H1 (cell line): Measurements from ENCODE around the gene CCDC7. TPM values are rescaled to one million over a fixed set of nuclear protein-coding genes. Genes with fewer than 3 reads are reported as not detected.

Source experiments
- CTCF ChIA-PET: fragments of 300-600 bp; sonication (Branson Sonifier 250); formaldehyde crosslinking; loops from one replicate; lab custom pipeline; 2021; ENCODE audit not compliant: partially characterized antibody; lab: Charles Lee
- POLR2A ChIA-PET: fragments of 300-600 bp; sonication (Branson Sonifier 250); formaldehyde crosslinking; loops from one replicate; lab custom pipeline; 2021; ENCODE audit warnings: inconsistent platforms; ENCODE audit not compliant: partially characterized antibody; lab: Charles Lee
- DNase-seq, 2 experiments: peaks; one replicate each; pipeline versions ENCODE4 v3.0.0 to v3.0.0-alpha.2; 2010 to 2022; ENCODE audit warnings: low spot score in 2 of 2, low read depth in 1 of 2, mixed read lengths in 1 of 2
- FAIRE-seq: peaks from 2 replicates; lab custom pipeline; 2011; peaks lifted over from hg19 to GRCh38; lab: Jason Lieb, UNC
- H2AFZ ChIP-seq: 2 replicates; pipeline ENCODE4 v1.8.1; 2012; ENCODE audit warnings: low read length, inconsistent platforms
- H2AK5ac ChIP-seq: 2 replicates; pipeline ENCODE4 v1.6.1; 2013; ENCODE audit warnings: low read depth, low read length
- H2BK120ac ChIP-seq: replicated peaks from 2 replicates; pipeline ENCODE3; 2013; ENCODE audit warnings: low read depth, low read length, inconsistent platforms
- H2BK12ac ChIP-seq: 2 replicates; pipeline ENCODE4 v1.6.1; 2013; ENCODE audit warnings: low read depth, low read length
- H2BK15ac ChIP-seq: 2 replicates; pipeline ENCODE4 v1.6.1; 2013; ENCODE audit warnings: low read length
- H2BK20ac ChIP-seq: 2 replicates; pipeline ENCODE4 v1.6.1; 2013; ENCODE audit warnings: low read length
- H2BK5ac ChIP-seq: 2 replicates; pipeline ENCODE4 v1.6.1; 2013; ENCODE audit warnings: low read depth, low read length
- H3K14ac ChIP-seq: 2 replicates; pipeline ENCODE4 v1.6.1; 2013; ENCODE audit warnings: inconsistent platforms; ENCODE audit not compliant: insufficient read length
- H3K18ac ChIP-seq: 2 replicates; pipeline ENCODE4 v1.6.1; 2013; ENCODE audit warnings: low read length; ENCODE audit errors: extremely low read depth
- H3K23ac ChIP-seq: 2 replicates; pipeline ENCODE4 v1.6.1; 2013; ENCODE audit warnings: inconsistent platforms; ENCODE audit not compliant: insufficient read length
- H3K23me2 ChIP-seq: 2 replicates; pipeline ENCODE4 v1.6.1; 2013; ENCODE audit warnings: low read depth, low read length
- H3K27ac ChIP-seq: 2 replicates; pipeline ENCODE4 v1.6.1; 2011; ENCODE audit warnings: low read depth, low read length, inconsistent platforms
- H3K27me3 ChIP-seq, 4 experiments: replicated peaks in 1 of 4; 1 replicate in 1 of 4; 2 replicates in 3 of 4; pipeline versions ENCODE4 v1.6.1 to v1.8.1; 2011 to 2013; ENCODE audit warnings: low read length in 3 of 4, mild to moderate bottlenecking in 3 of 4, inconsistent platforms in 2 of 4, mixed read lengths in 2 of 4, moderate library complexity in 1 of 4; ENCODE audit not compliant: control insufficient read depth in 3 of 4, insufficient read depth in 3 of 4; ENCODE audit errors: extremely low read depth in 1 of 4
- H3K36me3 ChIP-seq, 4 experiments: 2 replicates each; pipeline versions ENCODE4 v1.6.1 to v1.8.1; 2011 to 2013; ENCODE audit warnings: mild to moderate bottlenecking in 4 of 4, low read length in 3 of 4, moderate library complexity in 2 of 4, control low read depth in 1 of 4, inconsistent platforms in 1 of 4; ENCODE audit not compliant: insufficient read depth in 4 of 4, control insufficient read depth in 2 of 4
- H3K4ac ChIP-seq: replicated peaks from 2 replicates; pipeline ENCODE3; 2013; ENCODE audit warnings: low read length, low read depth, mixed read lengths, inconsistent platforms; ENCODE audit not compliant: insufficient read length
- H3K4me1 ChIP-seq, 4 experiments: replicated peaks in 1 of 4; 1 replicate in 1 of 4; 2 replicates in 3 of 4; pipeline versions ENCODE4 v1.6.1 to v1.8.1; 2011 to 2013; ENCODE audit warnings: low read length in 3 of 4, inconsistent platforms in 2 of 4, mixed read lengths in 1 of 4; ENCODE audit not compliant: insufficient read depth in 4 of 4, control insufficient read depth in 3 of 4
- H3K4me2 ChIP-seq, 2 experiments: 2 replicates each; pipeline versions ENCODE4 v1.6.1 to v1.8.1; 2011 to 2013; ENCODE audit warnings: low read depth in 2 of 2, low read length in 2 of 2, control low read depth in 1 of 2, inconsistent platforms in 1 of 2, mild to moderate bottlenecking in 1 of 2; ENCODE audit not compliant: insufficient read depth in 1 of 2
- H3K4me3 ChIP-seq, 4 experiments: fragments of 200-600, 300-600 bp in 1 of 4; sonication (generic), shearing (Covaris generic), sonication (Bioruptor Twin) in 1 of 4; 2 replicates each; pipeline versions ENCODE4 v1.5.1 to v1.8.1; 2011 to 2016; ENCODE audit warnings: low read length in 4 of 4, low read depth in 3 of 4, control low read depth in 2 of 4, inconsistent platforms in 2 of 4, mild to moderate bottlenecking in 2 of 4, mixed read lengths in 1 of 4, moderate library complexity in 1 of 4; ENCODE audit not compliant: insufficient read depth in 2 of 4; ENCODE audit errors: extremely low read depth in 1 of 4
- H3K56ac ChIP-seq: replicated peaks from 2 replicates; pipeline ENCODE3; 2013; ENCODE audit warnings: low read depth, mild to moderate bottlenecking, mixed read lengths, low read length, inconsistent platforms; ENCODE audit not compliant: insufficient read length
- H3K79me1 ChIP-seq: 2 replicates; pipeline ENCODE4 v1.6.1; 2013; ENCODE audit warnings: low read depth, low read length, control low read depth
- H3K79me2 ChIP-seq, 2 experiments: 2 replicates each; pipeline versions ENCODE4 v1.6.1 to v1.8.1; 2012 to 2013; ENCODE audit warnings: low read length in 2 of 2, mild to moderate bottlenecking in 2 of 2, inconsistent platforms in 1 of 2; ENCODE audit not compliant: insufficient read depth in 2 of 2, control insufficient read depth in 1 of 2
- H3K9ac ChIP-seq, 4 experiments: replicated peaks in 1 of 4; 1 replicate in 1 of 4; 2 replicates in 3 of 4; pipeline versions ENCODE4 v1.6.1 to v1.8.1; 2011 to 2013; ENCODE audit warnings: low read depth in 3 of 4, low read length in 3 of 4, control low read depth in 2 of 4, mild to moderate bottlenecking in 2 of 4, moderate library complexity in 2 of 4, inconsistent platforms in 1 of 4; ENCODE audit errors: extremely low read depth in 1 of 4
- H3K9me3 ChIP-seq, 2 experiments: 2 replicates each; pipeline versions ENCODE4 v1.6.1 to v1.8.1; 2012 to 2013; ENCODE audit warnings: mild to moderate bottlenecking in 2 of 2, moderate library complexity in 2 of 2, control low read depth in 1 of 2, inconsistent platforms in 1 of 2, low read depth in 1 of 2, low read length in 1 of 2, mixed read lengths in 1 of 2; ENCODE audit not compliant: insufficient read depth in 2 of 2
- H4K20me1 ChIP-seq, 2 experiments: replicated peaks in 1 of 2; 2 replicates each; pipeline versions ENCODE3 to v1.8.1; 2011 to 2013; ENCODE audit warnings: inconsistent platforms in 2 of 2, low read length in 2 of 2, mild to moderate bottlenecking in 1 of 2; ENCODE audit not compliant: insufficient read depth in 2 of 2, control insufficient read depth in 1 of 2
- H4K5ac ChIP-seq: 2 replicates; pipeline ENCODE4 v1.6.1; 2013; ENCODE audit warnings: low read length, low read depth, mixed read lengths, inconsistent platforms; ENCODE audit not compliant: insufficient read length
- H4K8ac ChIP-seq: 2 replicates; pipeline ENCODE4 v1.8.0; 2013; ENCODE audit warnings: mild to moderate bottlenecking, moderate library complexity, low read length, inconsistent platforms; ENCODE audit not compliant: insufficient read depth; ENCODE audit errors: extremely low read depth
- H4K91ac ChIP-seq: replicated peaks from 2 replicates; pipeline ENCODE3; 2013; ENCODE audit warnings: low read length, mixed read lengths, inconsistent platforms; ENCODE audit not compliant: insufficient read length
- CEBPB ChIP-seq: IDR thresholded peaks from 2 replicates; pipeline ENCODE4 v1.6.1; 2012; ENCODE audit warnings: low read depth, low read length
- EP300 ChIP-seq, 2 experiments: IDR thresholded peaks; 1 replicate in 1 of 2; 2 replicates in 1 of 2; pipeline ENCODE4 v1.6.1; 2011 to 2012; ENCODE audit warnings: low read depth in 2 of 2, low read length in 2 of 2, mild to moderate bottlenecking in 2 of 2, borderline replicate concordance in 1 of 2, inconsistent platforms in 1 of 2, moderate library complexity in 1 of 2
- FOSL1 ChIP-seq: IDR thresholded peaks from 2 replicates; pipeline ENCODE4 v1.6.1; 2011; ENCODE audit warnings: mild to moderate bottlenecking, low read depth, low read length, moderate library complexity; ENCODE audit not compliant: insufficient read depth
- KDM4A ChIP-seq: IDR thresholded peaks from one replicate; pipeline ENCODE4 v1.7.1; 2012; ENCODE audit warnings: low read depth, mild to moderate bottlenecking, moderate library complexity, low read length, inconsistent platforms; ENCODE audit not compliant: severe bottlenecking
- MAFK ChIP-seq: IDR thresholded peaks from 2 replicates; pipeline ENCODE4 v1.6.1; 2012; ENCODE audit warnings: low read depth, mild to moderate bottlenecking, improper control_type of control experiment, low read length
- PHF8 ChIP-seq: fragments of 200-600 bp; sonication (generic); conservative IDR thresholded peaks from 2 replicates; pipeline ENCODE4 v1.7.1; 2012; ENCODE audit warnings: low read depth, mild to moderate bottlenecking, inconsistent platforms, low read length, moderate library complexity
- POLR2AphosphoS5 ChIP-seq: IDR thresholded peaks from 2 replicates; pipeline ENCODE4 v1.6.1; 2011; ENCODE audit warnings: low read depth, low read length
- POU5F1 ChIP-seq: IDR thresholded peaks from 2 replicates; pipeline ENCODE4 v1.6.1; 2011; ENCODE audit warnings: low read depth, mild to moderate bottlenecking, low read length, moderate library complexity
- SIX5 ChIP-seq: IDR thresholded peaks from 2 replicates; pipeline ENCODE4 v1.6.1; 2011; ENCODE audit warnings: mild to moderate bottlenecking, low read depth, low read length
- SP2 ChIP-seq: IDR thresholded peaks from 2 replicates; pipeline ENCODE4 v1.6.1; 2012; ENCODE audit warnings: mild to moderate bottlenecking, low read length, inconsistent platforms
- TAF7 ChIP-seq: optimal IDR thresholded peaks from 2 replicates; pipeline ENCODE3; 2011; ENCODE audit warnings: low read depth, mild to moderate bottlenecking, inconsistent platforms, low read length, moderate library complexity, borderline replicate concordance
- TCF12 ChIP-seq: IDR thresholded peaks from 2 replicates; pipeline ENCODE4 v1.6.1; 2011; ENCODE audit warnings: low read depth, mild to moderate bottlenecking, low read length
- WGBS, 2 experiments: shearing (Covaris generic) in 1 of 2; methylation state at CpG; one replicate each; pipeline versions ENCODE4 v1.1.6 to v1.1.7; 2013 to 2015; ENCODE audit warnings: low lambda C conversion rate in 2 of 2, mixed read lengths in 2 of 2, inconsistent platforms in 1 of 2, low coverage in 1 of 2, missing lambda C conversion rate in 1 of 2; ENCODE audit not compliant: insufficient replicate concordance in 2 of 2, insufficient coverage in 1 of 2, insufficient read length in 1 of 2; ENCODE audit errors: extremely low coverage in 1 of 2, missing lambda C conversion rate in 1 of 2; 5-methylcytosine and 5-hydroxymethylcytosine counted together
- polyA plus RNA-seq, 7 experiments: library from polyadenylated mRNA; depleted of rRNA in 3 of 7; stranded (reverse) in 5 of 7; unstranded in 2 of 7; fragments of >200 nt in 5 of 7; fragments of 200-250 nt in 2 of 7; gene quantifications; 1 replicate in 5 of 7; 2 replicates in 1 of 7; 4 replicates in 1 of 7; pipeline versions ENCODE4 v1.2.1 to v1.2.3, GENCODE V29; 2011 to 2013; ENCODE audit warnings: missing spikeins in 2 of 7, mixed read lengths in 2 of 7
- total RNA-seq: library from RNA; stranded (reverse); fragmentation: NEBNext Ultra II Directional; extraction: Animal tissue kit (Norgen Biotek cat#: 25700); gene quantifications from 2 replicates; pipeline ENCODE4 v1.2.1, GENCODE V29; 2021

CCDC7 gene
- total and polyA plus RNA-seq, 2 of the 8 experiments (the other 6 are each of a cell fraction or from before 2014, with no cell fraction given) = 0.18 to 0.74 TPM

DNA sequence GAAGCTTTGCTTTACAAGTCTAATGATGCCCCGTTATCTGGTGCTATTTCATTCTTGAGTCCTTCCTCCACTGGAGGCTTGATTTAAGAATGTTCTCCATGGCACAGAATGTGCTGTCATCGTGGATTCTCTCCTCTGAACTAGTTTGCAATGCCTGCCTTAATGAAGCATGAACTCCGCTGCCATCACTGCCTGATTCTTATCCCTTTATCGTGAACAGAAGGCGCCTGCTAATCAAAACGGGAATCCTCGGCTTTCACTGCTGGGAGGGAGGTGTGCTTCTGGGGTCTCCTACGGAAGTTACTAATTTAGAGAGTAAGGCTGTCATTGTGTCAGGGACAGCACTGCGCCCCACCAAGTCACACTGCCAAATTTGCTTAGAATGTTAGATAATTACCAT lies 455.9 kb downstream of the CCDC7 start:
- Histone ChIP-seq H3K9ac (no peak overlapping the region), H2BK15ac (no peak overlapping the region), H3K23ac (no peak overlapping the region), H3K4me1 (no peaks in the 10 kb centered on the region), H4K5ac (no peak overlapping the region), H3K56ac (no peak overlapping the region), H2BK20ac (no peak overlapping the region), H3K9me3 (no peaks in the 10 kb centered on the region), H3K23me2 (no peaks in the 10 kb centered on the region), H4K91ac (no peak overlapping the region), H3K79me2 (no peaks in the 10 kb centered on the region), H3K14ac (no peak overlapping the region), H2AFZ (no peak overlapping the region), H3K4me3 (no peak overlapping the region), H3K36me3 (peaks cover 0 to 24% (median 5%) of the 10 kb centered on the region in 4 experiments; a peak in 4 of 8 replicates), H2BK120ac (no peak overlapping the region), H3K27me3 (no peaks in the 10 kb centered on the region), H2BK5ac (no peak overlapping the region), H2AK5ac (no peak overlapping the region), H4K8ac (no peak overlapping the region), H3K79me1 (no peaks in the 10 kb centered on the region), H4K20me1 (no peaks in the 10 kb centered on the region), H3K4ac (no peak overlapping the region), H2BK12ac (no peak overlapping the region), H3K4me2 (no peak overlapping the region), H3K27ac (no peak overlapping the region), H3K18ac (no peak overlapping the region)
- ChIA-PET POLR2A (no interaction called here), CTCF (no interaction called here)
- 89% methylated on average over 9 of the region's 9 CpGs; no CpG with 5 or more reads in 1 of the 2 experiments for WGBS, 2 experiments
- DNase-seq (no peak), FAIRE-seq (no peak)
- TF ChIP-seq TAF7 = no peak
- no peak for TF ChIP-seq FOSL1
- no peak for TF ChIP-seq TCF12
- TF ChIP-seq EP300 (IDR thresholded peaks at IDR 0.05; ENCODE audit: borderline replicate concordance in 1 of 2, low read depth in 2 of 2, low read length in 2 of 2) = no peak
- no peak for TF ChIP-seq KDM4A
- TF ChIP-seq POLR2AphosphoS5 = no peak
- no peak for TF ChIP-seq MAFK
- TF ChIP-seq CEBPB = no peak
- TF ChIP-seq POU5F1 = no peak
- TF ChIP-seq PHF8 = no peak
- TF ChIP-seq SP2 = no peak
- no peak for TF ChIP-seq SIX5
